WERI-Rb-1 (cell line): Measurements from ENCODE around the gene GOPC.

Experiments used
- DNase-seq: peaks from one replicate; pipeline ENCODE4 v3.0.0-alpha.2; 2020
- H3K27ac ChIP-seq: fragments of 250-450 bp; sonication (Bioruptor Pico); 2 replicates; pipeline ENCODE4 v1.5.1; 2020; ENCODE audit warnings: mild to moderate bottlenecking, moderate library complexity
- H3K27me3 ChIP-seq: fragments of 250-450 bp; sonication (Bioruptor Pico); 2 replicates; pipeline ENCODE4 v1.5.1; 2021; ENCODE audit warnings: mild to moderate bottlenecking, low read depth, moderate library complexity; ENCODE audit not compliant: insufficient read depth, severe bottlenecking
- H3K36me3 ChIP-seq: fragments of 250-450 bp; sonication (Bioruptor Pico); 2 replicates; pipeline ENCODE4 v1.5.1; 2020; ENCODE audit warnings: mild to moderate bottlenecking, moderate library complexity
- H3K4me3 ChIP-seq: 2 replicates; pipeline ENCODE4 v1.5.1; 2011; ENCODE audit warnings: low read depth, mild to moderate bottlenecking, control low read depth, low read length
- H3K9me3 ChIP-seq: fragments of 250-450 bp; sonication (Bioruptor Pico); 2 replicates; pipeline ENCODE4 v1.5.1; 2021; ENCODE audit warnings: mild to moderate bottlenecking, moderate library complexity; ENCODE audit not compliant: severe bottlenecking
- CTCF ChIP-seq: IDR thresholded peaks from 2 replicates; pipeline ENCODE4 v1.5.1; 2011; ENCODE audit warnings: low read depth, mild to moderate bottlenecking, control low read depth, inconsistent platforms, low read length

The GOPC gene

GRCh38 chr6:117624869-117625481 is 22.7 kb upstream of the GOPC start:
- Histone ChIP-seq H3K27me3 (no peaks in the 10 kb centered on the region), H3K9me3 (peaks cover 17% of the 10 kb centered on the region), H3K4me3 (no peak overlapping the region), H3K36me3 (no peaks in the 10 kb centered on the region), H3K27ac (no peak overlapping the region)
- DNase-seq: no peak
- no peak for TF ChIP-seq CTCF

GRCh38 chr6:117619178-117619577 is 16.9 kb upstream of the GOPC start:
- no peaks in the 10 kb centered on the region for H3K27me3 ChIP-seq
- no peak overlapping the region for H3K4me3 ChIP-seq
- no peak for DNase-seq
- TF ChIP-seq CTCF: no peak
- H3K9me3 ChIP-seq: peaks cover 3% of the 10 kb centered on the region
- H3K27ac ChIP-seq: no peak overlapping the region
- H3K36me3 ChIP-seq: no peaks in the 10 kb centered on the region

- no peak for TF ChIP-seq CTCF
- no peak for DNase-seq
- H3K9me3 ChIP-seq: peaks cover 3% of the 10 kb centered on the region
- no peak overlapping the region for H3K27ac ChIP-seq
- no peaks in the 10 kb centered on the region for H3K27me3 ChIP-seq
- no peak overlapping the region for H3K4me3 ChIP-seq
- no peaks in the 10 kb centered on the region for H3K36me3 ChIP-seq
Measured at GRCh38 chr6:117617210-117618035, 15.1 kb upstream of the GOPC start.

GRCh38 chr6:117616391-117617209 is 14.3 kb upstream of the GOPC start:
- DNase-seq: no peak
- TF ChIP-seq CTCF: no peak
- H3K27me3 ChIP-seq: no peaks in the 10 kb centered on the region
- no peak overlapping the region for H3K4me3 ChIP-seq
- no peaks in the 10 kb centered on the region for H3K9me3 ChIP-seq
- H3K36me3 ChIP-seq: no peaks in the 10 kb centered on the region
- no peak overlapping the region for H3K27ac ChIP-seq

GRCh38 chr6:117615750-117616390 is 13.6 kb upstream of the GOPC start:
- Histone ChIP-seq H3K4me3 (no peak overlapping the region), H3K27ac (no peak overlapping the region), H3K27me3 (no peaks in the 10 kb centered on the region), H3K9me3 (no peaks in the 10 kb centered on the region), H3K36me3 (no peaks in the 10 kb centered on the region)
- DNase-seq: no peak
- TF ChIP-seq CTCF: no peak
